Stimulated activated CD4-positive, alpha-beta T cell treated with anti-CD3 and anti-CD28 coated beads, Interleukin-2, amount 100 ng/mL, for 24 hours (primary cell): ENCODE data around the gene FAM241A.
"Not testable (repeated sequence)": the region's sequence is repeated elsewhere in the genome, so short reads cannot be mapped to it uniquely, and the experiment has no call there.

Experiments
- DNase-seq, 2 donors: peaks; one replicate each; pipeline ENCODE4 v3.0.0-alpha.2; 2020

The FAM241A gene

DNA sequence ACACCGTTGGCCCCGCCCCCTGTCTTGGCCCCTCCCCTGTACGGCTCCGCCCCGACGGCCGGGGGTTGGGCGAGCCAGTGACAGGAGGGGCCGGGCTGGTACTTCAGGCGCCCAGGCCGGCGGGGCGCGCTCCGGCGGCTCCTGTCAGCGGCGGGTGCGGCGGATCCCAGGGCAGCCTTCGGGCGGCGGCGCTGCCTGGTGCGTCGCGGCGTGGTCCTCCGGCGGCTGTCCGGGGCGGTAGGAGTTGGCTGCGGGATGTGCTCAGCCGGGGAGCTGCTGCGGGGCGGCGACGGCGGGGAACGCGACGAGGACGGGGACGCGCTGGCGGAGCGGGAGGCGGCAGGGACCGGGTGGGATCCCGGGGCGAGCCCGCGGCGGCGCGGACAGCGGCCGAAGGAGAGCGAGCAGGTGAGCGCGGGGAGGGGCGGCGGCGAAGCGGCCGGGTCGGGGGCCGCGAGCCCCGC, at the start of gene FAM241A:
Gene FAM241A (plus strand): TSS at position 129 of the 464 bp plus-strand sequence. CDS start 127 bp downstream, at position 256.
- DNase-seq: peak; percentile 92 to 93

- no peak for DNase-seq
These were observed 46.3 kb upstream of the FAM241A start for GRCh38 chr4:112098841-112099530.

GRCh38 chr4:112099701-112100297, 45.5 kb upstream of the FAM241A start:
- DNase-seq: no peak

- DNase-seq: no peak
These were observed 42.3 kb upstream of the FAM241A start for GRCh38 chr4:112102875-112103370.

DNA sequence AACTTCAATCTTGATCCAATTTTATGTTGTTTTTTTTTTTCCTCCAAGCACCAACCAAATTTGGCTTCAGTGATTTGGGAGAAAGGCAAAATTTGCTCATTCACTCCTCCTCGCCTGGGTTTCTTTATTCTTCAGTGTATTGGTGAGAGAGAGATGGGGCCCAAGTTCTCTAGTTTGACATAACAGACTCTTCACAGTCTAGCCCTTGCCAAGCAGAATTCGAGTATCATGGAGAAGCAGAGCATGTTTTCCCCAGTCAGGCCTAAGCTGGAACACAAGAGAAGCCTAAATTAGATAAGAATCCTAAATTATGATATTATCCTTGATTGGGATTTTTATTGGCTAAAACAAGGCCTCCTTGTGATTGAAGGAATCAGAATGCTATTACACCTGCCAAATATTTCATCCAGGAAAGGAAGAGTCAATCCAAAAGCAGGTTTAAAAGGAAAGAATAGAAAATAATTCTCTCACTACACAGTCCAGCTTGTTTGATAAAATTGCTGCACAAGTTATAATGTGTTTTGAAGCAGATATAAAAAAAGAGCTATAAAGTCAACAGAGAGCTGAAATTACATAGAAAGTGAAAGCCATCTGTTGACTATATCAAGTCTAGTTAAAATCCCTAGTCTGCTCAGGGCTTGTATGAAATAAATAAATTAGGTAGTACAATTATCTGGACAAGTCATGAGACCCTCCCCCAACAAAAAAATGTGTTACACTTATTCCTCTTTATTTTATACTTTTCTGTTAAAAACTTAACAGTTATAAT, 39.9 kb upstream of the FAM241A start:
- no peak for DNase-seq

GRCh38 chr4:112109360-112110058, 35.7 kb upstream of the FAM241A start:
- no peak for DNase-seq

DNA sequence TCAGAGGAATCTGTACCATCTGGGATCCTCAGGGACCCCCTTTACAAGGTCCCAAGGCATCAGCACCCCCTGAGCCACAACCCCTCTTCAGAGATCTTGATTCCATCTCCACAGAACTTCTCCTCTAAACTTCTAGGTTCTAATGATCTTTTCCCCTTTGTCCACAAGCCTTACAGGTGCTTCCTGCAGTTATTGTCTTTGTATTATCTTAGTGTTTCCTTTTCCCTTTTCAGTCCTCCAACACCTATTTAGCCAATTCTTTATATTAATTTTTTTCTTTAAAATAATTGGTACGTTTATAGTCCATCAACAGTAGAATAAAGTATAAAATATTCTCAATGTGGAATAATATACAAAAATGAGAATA, 35.2 kb upstream of the FAM241A start:
- DNase-seq: no peak

DNA sequence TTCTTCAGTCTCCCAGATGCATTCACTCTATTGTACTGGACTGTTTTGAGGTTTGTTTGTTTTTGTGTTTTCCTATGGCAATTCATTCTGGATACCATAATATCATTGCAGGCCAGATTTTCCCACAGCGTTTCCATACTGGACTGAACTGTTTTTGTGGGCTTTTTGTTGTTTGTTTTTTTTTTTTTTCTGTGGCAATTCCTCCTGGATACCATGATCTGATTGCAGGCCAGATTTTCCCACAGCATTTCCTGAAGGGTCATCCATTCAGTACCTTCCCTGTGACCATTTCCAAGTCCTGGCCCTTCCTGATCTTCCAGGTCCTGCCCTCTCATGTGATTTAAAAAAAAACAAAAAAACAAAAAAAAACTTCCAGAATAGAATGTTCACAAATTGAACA, 33.9 kb upstream of the FAM241A start:
- no peak for DNase-seq

GRCh38 chr4:112112095-112112494, 33.2 kb upstream of the FAM241A start:
- DNase-seq: not testable (repeated sequence)

DNA sequence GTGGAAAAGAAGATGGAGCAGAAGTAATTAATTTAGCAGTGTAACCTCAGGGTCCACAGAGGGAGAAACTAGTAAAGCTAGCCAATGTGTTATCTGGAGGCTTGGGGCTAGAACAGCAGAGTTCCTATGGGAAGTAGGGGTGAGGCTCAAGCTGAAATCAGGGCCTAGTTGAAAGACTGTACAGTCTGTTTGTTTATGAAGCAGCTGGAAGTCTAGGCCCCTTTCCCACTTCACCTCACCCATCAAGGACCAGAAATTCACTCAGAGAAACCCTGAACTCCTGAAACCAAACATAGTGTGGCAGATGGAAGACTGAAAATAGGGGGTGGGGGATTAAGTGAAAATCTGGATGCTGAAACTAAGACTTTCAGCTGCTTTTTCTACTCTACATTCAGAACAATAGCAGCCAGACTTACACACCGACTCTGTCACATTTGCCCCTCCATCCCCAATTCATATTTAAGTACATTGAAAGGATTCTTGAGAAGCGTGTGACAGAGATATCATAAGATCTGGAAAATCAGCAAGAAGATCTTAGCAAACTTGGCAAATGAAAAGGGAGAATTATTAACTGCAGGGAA, 32.6 kb upstream of the FAM241A start:
- no peak for DNase-seq

DNA sequence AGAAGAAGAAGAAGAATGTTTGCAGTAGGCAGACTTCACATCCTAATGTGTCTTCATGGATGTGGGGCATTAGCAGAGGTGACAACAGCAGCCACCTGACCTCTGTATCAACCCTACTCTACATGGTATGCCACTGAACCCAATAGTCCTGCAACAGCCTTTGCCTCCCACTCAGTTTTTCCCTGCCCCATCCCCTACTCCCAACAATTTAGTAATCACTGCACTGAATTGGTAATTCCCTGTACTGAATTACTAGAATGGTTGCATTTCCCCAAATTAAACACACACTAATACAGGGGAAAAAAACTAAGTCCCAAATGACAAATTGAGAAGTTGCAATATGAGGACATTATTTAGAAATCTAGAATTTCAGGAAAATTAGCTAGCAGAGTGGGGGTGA, 31.4 kb upstream of the FAM241A start:
- no peak for DNase-seq

DNA sequence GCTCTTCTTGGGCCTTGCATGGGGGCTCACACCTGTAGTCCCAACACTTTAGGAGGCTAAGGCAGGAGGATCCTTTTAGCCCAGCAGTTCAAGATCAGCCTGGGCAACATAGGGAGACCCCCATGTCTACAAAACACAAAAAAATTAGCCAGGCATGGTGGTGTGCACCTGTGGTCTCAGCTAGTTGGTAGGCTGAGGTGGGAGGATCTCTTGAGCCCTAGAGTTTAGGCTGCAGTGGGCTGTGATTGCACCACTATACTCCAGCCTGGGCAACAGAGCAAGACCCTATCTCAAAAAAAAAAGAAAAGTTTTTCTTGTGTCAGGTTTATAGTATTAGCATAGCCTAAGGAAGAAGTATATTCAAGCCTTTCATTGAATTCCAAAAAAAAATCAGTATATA, 30.8 kb upstream of the FAM241A start:
- DNase-seq: no peak

GRCh38 chr4:112118742-112119352, 26.4 kb upstream of the FAM241A start:
- no peak for DNase-seq

DNA sequence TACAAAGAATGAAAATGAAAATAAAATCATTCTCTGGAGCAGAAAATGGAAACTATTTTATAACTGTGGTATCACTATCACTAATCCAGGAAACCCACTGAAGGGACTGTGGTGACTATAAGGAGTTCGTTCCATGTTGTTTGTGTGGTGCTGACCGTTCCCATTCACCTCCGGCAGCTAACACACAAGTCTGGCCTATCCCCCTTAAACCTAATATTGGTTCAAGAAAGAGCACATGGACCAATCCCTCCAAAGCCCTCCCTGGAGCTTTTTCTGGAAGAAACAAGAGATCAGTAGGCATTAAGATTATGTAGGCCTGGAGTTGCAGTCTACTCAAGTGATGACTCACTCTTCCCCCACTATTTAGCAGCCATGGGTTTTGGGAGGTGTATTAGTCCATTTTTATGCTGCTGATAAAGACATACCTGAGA, 25.9 kb upstream of the FAM241A start:
- DNase-seq: peak; percentile 15 to 21

DNA sequence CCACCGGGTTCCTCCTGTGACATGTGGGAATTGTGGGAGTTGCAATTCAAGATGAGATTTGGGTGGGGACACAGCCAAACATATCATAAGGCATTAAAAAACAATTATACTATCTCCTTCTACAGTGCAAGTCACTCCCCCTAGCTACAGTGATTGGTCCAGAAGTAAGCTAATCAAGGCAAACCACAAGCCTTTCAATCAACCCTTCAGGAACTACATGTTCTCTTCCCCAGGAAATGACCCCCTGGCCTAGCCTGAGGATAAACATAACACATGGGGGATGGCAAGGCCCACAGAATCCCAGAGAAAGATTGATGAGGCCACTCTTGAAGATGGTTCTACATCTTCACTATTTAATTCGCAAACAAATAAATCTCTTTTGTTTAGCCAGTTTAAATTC, 25.2 kb upstream of the FAM241A start:
- no peak for DNase-seq

GRCh38 chr4:112125416-112125815, 19.8 kb upstream of the FAM241A start:
- DNase-seq: no peak

DNA sequence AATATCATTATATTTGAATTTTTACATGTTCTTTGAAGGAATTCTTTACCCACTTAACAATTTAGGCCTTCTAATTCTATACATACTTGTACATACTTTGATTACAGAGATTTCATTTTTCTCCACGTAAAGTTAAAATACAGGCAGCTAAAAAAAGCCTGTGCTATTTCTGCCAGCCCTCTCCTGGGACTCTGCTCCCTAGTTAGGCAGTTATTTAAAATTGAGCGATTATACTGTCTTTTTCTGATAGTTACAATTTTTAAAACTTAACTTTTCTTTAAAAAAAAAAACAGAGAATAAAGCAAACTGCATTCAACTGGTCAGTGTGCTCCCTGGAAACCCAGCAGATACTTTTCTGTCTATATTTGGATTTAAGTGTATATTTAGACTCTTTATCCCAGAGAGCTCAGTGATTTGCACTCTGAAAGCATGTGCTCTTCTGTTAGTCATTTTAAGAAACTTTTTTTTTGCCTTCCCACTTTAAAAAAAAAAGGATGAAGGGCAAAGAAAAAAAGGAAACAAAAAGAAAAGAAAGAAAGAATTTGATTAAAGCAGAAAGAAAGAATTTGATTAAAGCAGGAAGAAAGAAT, 18.1 kb upstream of the FAM241A start:
- DNase-seq: no peak

- DNase-seq: no peak
These were observed 17.5 kb upstream of the FAM241A start for GRCh38 chr4:112127803-112128202.

- no peak for DNase-seq
These were observed 16.8 kb upstream of the FAM241A start for GRCh38 chr4:112128452-112128851.

- DNase-seq: no peak
These were observed 14.3 kb upstream of the FAM241A start for GRCh38 chr4:112130906-112131305.

DNA sequence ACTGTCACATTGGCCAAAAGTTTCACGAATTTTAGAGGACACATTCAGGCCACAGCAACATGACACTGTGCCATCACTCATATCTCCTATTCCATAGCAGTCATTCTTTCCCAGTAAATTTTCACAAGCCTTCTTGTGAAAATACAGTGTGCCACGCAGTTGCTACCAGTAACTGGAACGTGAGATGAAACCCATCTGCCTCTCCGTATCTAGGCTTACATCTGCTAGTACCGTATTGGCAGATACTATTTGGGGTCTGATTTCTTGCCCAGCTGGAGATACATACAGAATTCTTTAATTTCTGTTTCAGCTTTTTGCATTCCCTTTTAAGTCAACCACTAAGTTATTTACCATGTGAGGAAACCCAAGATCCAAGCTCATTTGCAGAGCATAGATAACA, 8.7 kb upstream of the FAM241A start:
- DNase-seq: no peak

- no peak for DNase-seq
These were observed 6.7 kb upstream of the FAM241A start for GRCh38 chr4:112138538-112138937.
